DMS153 treated with DMSO at 0.1 percent for 48 hours (cell line): Measurements from ENCODE around the gene THOC1.

Source experiments
- DNase-seq: peaks from one replicate; lab custom pipeline; 2025; ENCODE audit not compliant: unreplicated experiment; lab: John Stamatoyannopoulos, UW

THOC1 gene

GRCh38 chr18:285817-286216, 18.0 kb upstream of the THOC1 start:
- no peak for DNase-seq

GRCh38 chr18:275486-275885, 7.6 kb upstream of the THOC1 start:
- DNase-seq = no peak

GRCh38 chr18:274313-274712, 6.5 kb upstream of the THOC1 start:
- DNase-seq = no peak

- no peak for DNase-seq
Measured at GRCh38 chr18:273525-273924, 5.7 kb upstream of the THOC1 start.

DNA sequence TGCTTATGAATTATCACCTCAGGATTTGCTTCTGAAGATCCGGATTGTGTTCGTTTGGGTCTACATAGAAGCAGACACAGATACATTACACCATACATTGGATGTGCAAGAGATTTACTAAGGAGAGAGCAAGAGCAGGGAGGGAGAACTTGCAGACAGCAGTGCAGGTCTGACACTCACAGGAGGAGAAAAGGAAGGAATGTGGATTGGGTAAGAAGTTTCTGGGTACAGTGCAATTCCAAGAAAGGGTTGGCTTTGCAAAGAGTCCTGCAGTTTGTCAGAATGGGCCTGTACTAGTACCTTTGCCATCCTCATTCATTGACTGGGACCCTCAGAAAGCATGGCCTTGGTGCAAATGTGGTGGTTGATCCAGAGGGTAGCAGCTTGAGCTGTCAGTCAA, 4.8 kb upstream of the THOC1 start:
- DNase-seq = no peak

DNA sequence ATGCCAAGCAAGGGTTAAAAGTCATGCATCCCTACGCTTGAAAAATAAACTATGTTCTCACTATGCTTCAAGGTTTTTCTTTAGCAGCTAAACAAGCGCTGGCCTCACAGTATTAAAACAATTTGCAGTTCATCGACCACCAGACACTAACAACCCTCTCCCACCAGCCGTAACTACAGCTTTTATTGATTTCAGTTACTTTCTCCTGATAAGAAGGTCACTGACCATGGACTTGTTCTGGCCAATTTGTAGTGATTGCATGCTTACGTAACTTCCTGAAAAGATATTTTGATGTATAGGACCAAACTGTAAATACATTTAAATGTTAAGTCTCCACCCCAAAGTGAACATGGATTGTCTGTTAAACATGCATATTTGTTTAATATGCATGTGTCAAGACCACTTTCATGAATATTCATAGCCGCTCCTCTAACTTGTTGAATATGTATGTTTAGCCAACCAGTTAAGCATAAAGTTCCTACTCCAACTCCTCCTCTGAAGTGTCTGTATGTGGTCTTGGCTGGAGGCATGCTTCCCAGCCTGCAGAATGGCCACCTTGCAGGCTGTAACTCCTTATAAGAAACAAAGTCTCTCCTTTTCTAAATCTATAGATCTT, 1.7 kb upstream of the THOC1 start:
- DNase-seq = no peak

DNA sequence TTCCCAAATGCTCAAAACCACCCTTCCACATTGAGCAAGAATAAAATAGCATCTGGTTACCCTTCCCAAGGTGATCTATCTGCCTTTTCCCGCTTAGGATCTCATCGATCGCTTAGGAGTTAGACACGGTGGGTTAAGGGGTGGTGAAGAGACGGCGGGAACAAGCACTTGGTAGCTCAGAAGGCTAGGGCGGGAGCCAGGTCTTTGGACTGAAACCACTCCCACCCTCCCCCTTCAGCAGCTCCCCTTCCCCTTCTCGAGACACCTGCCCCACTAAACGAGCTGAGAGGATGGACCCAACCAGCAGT, 513 bp downstream of the THOC1 start:
- DNase-seq = no peak

GRCh38 chr18:261398-262073, 6.3 kb downstream of the THOC1 start:
- no peak for DNase-seq

DNA sequence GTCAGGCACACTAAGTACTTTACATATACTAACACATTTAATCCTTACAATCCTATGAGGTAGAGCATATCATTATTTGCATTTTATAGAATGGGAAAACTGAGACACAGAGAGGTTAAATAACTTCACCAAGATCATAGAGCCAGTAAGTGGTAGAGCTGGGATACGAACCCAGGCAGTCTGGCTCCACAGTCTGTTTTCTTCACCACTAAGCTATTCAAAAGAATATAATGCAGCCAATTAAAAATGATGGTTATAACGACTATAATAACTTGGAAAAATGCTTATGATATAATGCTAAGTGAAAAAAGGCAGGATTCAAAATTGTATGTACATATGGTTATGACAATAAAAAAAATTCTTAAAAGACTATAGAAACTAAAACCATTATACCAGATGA, 7.3 kb downstream of the THOC1 start:
- no peak for DNase-seq

DNA sequence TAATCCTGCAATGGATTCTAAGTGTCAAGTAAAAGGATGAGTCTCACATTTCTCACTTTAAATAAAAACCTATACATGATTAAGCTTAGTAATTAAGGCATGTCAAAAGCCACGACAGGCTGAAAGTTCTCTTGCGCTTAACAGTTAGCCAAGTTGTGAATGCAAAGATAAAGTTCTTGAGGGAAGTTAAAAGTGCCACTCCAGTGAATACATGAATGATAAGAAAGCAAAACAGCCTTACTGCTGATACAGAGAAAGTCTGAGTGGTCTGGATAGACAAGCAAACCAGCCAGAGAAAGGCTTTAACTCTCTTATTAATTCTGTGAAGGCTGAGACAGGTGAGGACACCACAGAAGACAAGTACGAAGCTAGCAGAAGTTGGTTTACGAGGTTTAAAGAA, 12.7 kb downstream of the THOC1 start:
- no peak for DNase-seq

DNA sequence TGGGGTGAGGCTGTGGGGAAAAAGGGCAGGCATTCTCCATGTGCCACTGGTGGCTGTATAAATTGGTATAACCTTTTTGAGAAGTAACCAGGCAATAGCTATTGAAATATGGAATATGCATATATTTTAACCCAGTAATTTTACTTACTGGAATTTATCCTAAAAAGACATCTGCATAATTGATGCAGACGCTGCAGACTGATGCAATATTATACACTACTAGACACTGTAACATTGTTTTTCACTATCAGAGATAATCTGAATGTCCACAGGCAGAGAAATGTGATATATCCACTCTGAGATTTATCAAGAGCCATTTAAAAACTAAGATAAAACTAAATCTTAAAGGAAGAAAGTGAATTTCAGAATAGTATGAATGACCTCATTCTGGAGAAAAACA, 14.7 kb downstream of the THOC1 start:
- DNase-seq = no peak

DNA sequence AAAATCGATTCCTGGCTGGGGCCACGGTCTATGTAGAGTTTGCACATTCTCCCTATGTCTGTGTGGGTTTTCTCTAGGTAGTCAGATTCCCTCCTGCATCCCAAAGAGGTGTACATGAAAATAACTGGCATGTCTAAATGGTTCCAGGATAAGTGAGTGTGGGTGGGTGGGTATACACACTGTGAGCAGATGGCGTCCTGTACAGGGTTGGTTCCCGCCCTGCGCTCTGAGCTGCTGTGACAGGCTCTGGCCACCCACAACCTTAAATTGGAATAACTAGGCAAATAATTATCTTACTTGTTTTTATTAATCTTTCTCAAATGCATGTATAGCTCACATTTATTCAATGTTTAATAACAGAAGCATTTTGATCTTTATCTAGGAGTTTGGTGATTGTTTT, 16.3 kb downstream of the THOC1 start:
- no peak for DNase-seq

- no peak for DNase-seq
Measured at GRCh38 chr18:250685-251084, 17.2 kb downstream of the THOC1 start.

DNA sequence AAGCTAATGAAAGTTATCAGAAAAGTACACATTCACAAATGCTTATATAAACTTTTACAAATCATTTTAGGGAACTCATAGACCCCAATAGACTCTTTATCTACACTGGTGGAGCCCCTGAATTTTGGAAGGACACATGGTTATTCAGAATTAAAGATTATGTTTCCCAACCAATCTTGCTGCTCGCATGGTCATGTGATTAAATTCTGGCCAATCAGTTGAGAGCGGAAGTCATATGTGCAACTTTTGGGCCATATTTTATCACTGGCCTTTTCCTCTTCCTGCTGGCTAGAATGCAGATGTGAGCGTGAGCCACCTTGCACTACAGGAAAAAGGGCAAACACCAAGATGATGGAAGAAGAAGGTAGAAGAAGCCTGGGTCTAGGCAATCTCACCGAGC, 19.8 kb downstream of the THOC1 start:
- DNase-seq = no peak

DNA sequence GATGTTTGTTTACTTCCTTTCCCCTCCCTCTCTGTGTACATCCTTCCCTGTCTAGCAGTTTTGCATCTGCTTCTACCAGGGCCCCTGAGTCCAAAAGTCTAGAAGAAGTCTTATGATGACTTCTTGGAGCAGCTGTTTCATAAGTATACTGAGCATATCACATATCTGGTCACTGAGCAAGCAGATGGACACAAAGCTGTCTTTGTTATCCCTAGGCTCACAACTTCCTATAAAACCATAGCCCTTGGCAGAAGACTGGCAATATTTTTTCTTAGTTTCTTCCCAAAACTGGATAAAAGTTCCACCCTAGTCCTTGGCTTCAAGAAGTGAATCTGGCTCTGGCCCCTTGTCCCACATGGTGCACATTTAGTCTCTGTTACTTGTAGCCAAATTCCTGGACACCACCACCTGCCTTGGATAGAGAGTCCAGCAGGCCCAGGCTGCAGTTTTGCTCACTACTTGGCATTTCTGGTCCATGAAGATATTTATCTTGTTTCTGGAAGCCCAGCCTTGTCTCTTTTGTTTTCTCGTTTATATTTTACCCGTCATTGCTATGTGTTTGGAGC, 22.5 kb downstream of the THOC1 start:
- no peak for DNase-seq

DNA sequence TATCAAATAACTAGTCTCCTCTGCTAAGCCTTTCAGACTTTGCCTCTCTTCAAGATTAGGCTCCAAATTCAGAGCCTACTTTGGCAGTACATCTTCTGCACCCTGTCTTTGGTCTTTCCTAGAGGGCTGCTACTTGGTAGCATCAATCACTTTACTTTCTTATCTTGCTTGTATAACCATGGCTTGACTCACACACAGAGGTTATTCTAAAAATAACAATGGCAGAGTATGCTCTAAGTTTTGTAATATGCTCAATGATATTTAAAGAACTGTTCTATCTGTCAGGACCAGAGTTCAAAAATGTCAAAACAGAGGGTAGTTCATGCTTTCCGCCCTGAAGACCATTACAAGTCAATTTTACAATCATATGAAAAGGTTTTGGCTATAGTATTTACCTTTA, 27.7 kb downstream of the THOC1 start:
- DNase-seq = no peak

- no peak for DNase-seq
Measured at GRCh38 chr18:231563-231962, 36.3 kb downstream of the THOC1 start.

DNA sequence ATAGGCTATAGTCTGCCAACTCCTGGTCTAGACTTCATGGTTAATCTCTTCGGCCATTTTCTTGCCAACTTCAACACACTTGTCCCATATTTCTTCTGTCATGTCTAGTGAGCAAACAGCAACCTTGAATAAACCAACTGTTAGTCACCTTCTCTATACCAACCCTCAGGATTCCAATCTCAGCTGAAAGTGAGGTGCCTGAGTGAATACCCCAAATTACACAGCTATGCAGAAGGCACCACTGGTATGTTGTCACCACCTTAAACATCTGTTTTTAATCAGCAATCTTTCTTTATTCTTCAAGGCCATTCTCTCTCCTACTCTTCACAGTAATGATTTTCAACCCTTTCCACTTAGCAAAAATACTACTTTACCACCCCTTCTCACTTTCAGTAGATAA, 39.3 kb downstream of the THOC1 start:
- no peak for DNase-seq

- no peak for DNase-seq
Measured at GRCh38 chr18:227902-228301, 39.9 kb downstream of the THOC1 start.

- DNase-seq = no peak
Measured at GRCh38 chr18:227374-227773, 40.5 kb downstream of the THOC1 start.

- no peak for DNase-seq
Measured at GRCh38 chr18:225745-226144, 42.1 kb downstream of the THOC1 start.

- DNase-seq = no peak
Measured at GRCh38 chr18:220708-221107, 47.1 kb downstream of the THOC1 start.
